Gastrocnemius medialis (tissue), 4 donors: ENCODE results near the gene PLPPR4. TPM values are rescaled to one million over a fixed set of nuclear protein-coding genes. Genes with fewer than 3 reads are reported as not detected.

Experiments
- ATAC-seq, 2 donors: fragments of 150-250 bp; one replicate each; pipeline ENCODE4 v1.9.1; 2016
- DNase-seq, 2 donors: peaks; one replicate each; pipeline ENCODE4 v3.0.0-alpha.2; 2019
- H3K27ac ChIP-seq, 4 donors: fragments of 200-600 bp; sonication (generic); 1 replicate in 1 of 4; 2 replicates in 3 of 4; pipeline ENCODE4 v1.5.1; 2016 to 2018; ENCODE audit warnings: mild to moderate bottlenecking in 2 of 4, moderate library complexity in 1 of 4
- H3K27me3 ChIP-seq, 3 donors: fragments of 200-600 bp; sonication (generic) in 2 of 3; 1 replicate in 1 of 3; 2 replicates in 2 of 3; pipeline versions ENCODE4 v1.5.1 to v1.6.0; 2016 to 2019; ENCODE audit warnings: mild to moderate bottlenecking in 1 of 3, moderate library complexity in 1 of 3
- H3K36me3 ChIP-seq, 2 donors: fragments of 200-600 bp; sonication (generic) in 1 of 2; one replicate each; pipeline ENCODE4 v1.5.1; 2017 to 2018
- H3K4me1 ChIP-seq, 2 donors: fragments of 200-600 bp; sonication (generic) in 1 of 2; one replicate each; pipeline ENCODE4 v1.5.1; 2016 to 2017; ENCODE audit warnings: mild to moderate bottlenecking in 2 of 2
- H3K4me3 ChIP-seq, 4 donors: fragments of 200-600 bp; sonication (generic) in 3 of 4; 1 replicate in 1 of 4; 2 replicates in 3 of 4; pipeline ENCODE4 v1.5.1; 2016 to 2019; ENCODE audit warnings: mild to moderate bottlenecking in 2 of 4
- H3K9me3 ChIP-seq, 3 donors: fragments of 200-600 bp; sonication (generic) in 2 of 3; 1 replicate in 1 of 3; 2 replicates in 2 of 3; pipeline ENCODE4 v1.5.1; 2016 to 2019
- POLR2A ChIP-seq, 2 donors: fragments of 450-650 bp; IDR thresholded peaks; one replicate each; pipeline ENCODE4 v1.6.1; 2017; ENCODE audit warnings: antibody characterized with exemption in 2 of 2, mild to moderate bottlenecking in 2 of 2, moderate library complexity in 2 of 2
- in situ Hi-C, 4 donors: fragments of 200-750 bp; cut with MboI; loops; one replicate each; pipeline versions ENCODE4 v1.15.0 to v1.8.0; 2017; ENCODE audit warnings: low sequenced_read_pairs in 4 of 4
- intact Hi-C: fragments of 100-400 bp; cut with DNase I; formaldehyde crosslinking; loops from one replicate; pipeline ENCODE4 v1.15.1; 2023; ENCODE audit warnings: low total_unique reads
- total RNA-seq, 4 donors: library from RNA; depleted of rRNA; stranded (reverse); fragments of >200 nt; gene quantifications; one replicate each; pipeline versions ENCODE4 v1.1.0 to v1.2.3, GENCODE V29; 2016
- TF ChIP-seq, protein P1 (sequence below), 5 experiments: fragments of 450-650 bp in 3 of 5; fragments of 200-600 bp in 2 of 5; sonication (generic) in 2 of 5; IDR thresholded peaks in 4 of 5; conservative IDR thresholded peaks in 1 of 5; 1 replicate in 4 of 5; 2 replicates in 1 of 5; pipeline ENCODE4 v1.5.1; 2016 to 2019; ENCODE audit warnings: antibody characterized with exemption in 5 of 5, mild to moderate bottlenecking in 3 of 5, moderate library complexity in 3 of 5

The PLPPR4 gene
- total RNA-seq, 4 donors from 2014 or later: 0.20 to 0.68 (median 0.27) TPM; not detected in 1

DNA sequence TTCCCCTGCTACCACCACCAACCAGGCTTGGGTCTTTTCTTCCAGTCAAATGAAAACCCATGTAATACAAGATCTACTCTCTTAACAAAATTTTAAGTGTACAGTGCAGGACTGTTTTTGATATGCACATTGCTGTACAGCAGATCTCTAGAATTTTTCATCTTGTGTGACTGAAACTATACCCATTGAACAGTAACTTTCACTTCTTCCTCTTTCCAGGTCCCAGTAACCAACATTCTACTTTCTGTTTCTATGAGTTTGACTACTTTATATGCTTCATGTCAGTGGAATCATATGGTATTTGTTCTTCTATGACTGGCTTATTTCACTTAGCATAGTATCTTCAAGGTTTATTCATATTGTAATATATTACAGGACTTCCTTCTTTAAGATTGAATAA, 45.3 kb upstream of the PLPPR4 start:
- no peaks in the 10 kb centered on the region for H3K36me3 ChIP-seq
- intact Hi-C loops: no loop called here
- no peaks in the 10 kb centered on the region for H3K27me3 ChIP-seq
- H3K4me3 ChIP-seq: no peak overlapping the region
- H3K9me3 ChIP-seq: no peaks in the 10 kb centered on the region
- ATAC-seq: no peak
- H3K27ac ChIP-seq: no peak overlapping the region
- TF ChIP-seq, protein P1, sequence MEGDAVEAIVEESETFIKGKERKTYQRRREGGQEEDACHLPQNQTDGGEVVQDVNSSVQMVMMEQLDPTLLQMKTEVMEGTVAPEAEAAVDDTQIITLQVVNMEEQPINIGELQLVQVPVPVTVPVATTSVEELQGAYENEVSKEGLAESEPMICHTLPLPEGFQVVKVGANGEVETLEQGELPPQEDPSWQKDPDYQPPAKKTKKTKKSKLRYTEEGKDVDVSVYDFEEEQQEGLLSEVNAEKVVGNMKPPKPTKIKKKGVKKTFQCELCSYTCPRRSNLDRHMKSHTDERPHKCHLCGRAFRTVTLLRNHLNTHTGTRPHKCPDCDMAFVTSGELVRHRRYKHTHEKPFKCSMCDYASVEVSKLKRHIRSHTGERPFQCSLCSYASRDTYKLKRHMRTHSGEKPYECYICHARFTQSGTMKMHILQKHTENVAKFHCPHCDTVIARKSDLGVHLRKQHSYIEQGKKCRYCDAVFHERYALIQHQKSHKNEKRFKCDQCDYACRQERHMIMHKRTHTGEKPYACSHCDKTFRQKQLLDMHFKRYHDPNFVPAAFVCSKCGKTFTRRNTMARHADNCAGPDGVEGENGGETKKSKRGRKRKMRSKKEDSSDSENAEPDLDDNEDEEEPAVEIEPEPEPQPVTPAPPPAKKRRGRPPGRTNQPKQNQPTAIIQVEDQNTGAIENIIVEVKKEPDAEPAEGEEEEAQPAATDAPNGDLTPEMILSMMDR (IDR thresholded peaks at IDR 0.05 in 4 of 5, conservative IDR thresholded peaks at IDR 0.05 in 1 of 5): no peak
- no peak for TF ChIP-seq POLR2A (IDR thresholded peaks at IDR 0.05)
- in situ Hi-C loops: no loop called here
- no peak for DNase-seq
- no peaks in the 10 kb centered on the region for H3K4me1 ChIP-seq

- in situ Hi-C loops (no loop called here), intact Hi-C loops (no loop called here)
- no peaks in the 10 kb centered on the region for H3K4me1 ChIP-seq
Measured at GRCh38 chr1:99227056-99227897, 37.0 kb upstream of the PLPPR4 start.

DNA sequence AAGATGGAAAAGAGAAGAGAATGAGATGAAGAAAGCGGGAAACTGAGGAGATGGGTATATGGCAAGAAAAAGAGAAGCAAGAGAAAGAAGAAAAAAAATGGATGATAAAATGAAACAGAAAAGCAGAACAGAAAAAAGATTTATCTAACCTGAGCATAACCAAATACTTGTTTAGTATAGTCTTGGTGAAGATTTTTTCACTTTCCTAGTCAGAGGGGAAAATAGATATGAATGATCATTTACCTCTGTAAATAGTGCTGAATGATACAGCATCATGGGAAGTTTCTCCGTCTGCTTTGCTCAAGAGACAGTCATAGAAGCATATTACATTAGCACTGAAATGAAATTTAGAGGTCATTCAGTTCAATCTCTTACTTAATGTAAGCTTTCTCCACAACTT, 36.1 kb upstream of the PLPPR4 start:
- Histone ChIP-seq H3K4me1 (no peaks in the 10 kb centered on the region), H3K4me3 (no peak overlapping the region), H3K36me3 (no peaks in the 10 kb centered on the region), H3K27ac (no peak overlapping the region), H3K9me3 (no peaks in the 10 kb centered on the region), H3K27me3 (no peaks in the 10 kb centered on the region)
- intact Hi-C loops: no loop called here
- TF ChIP-seq, protein P1 (IDR thresholded peaks at IDR 0.05 in 4 of 5, conservative IDR thresholded peaks at IDR 0.05 in 1 of 5): no peak
- TF ChIP-seq POLR2A (IDR thresholded peaks at IDR 0.05): no peak
- DNase-seq: no peak
- in situ Hi-C loops: no loop called here
- ATAC-seq: no peak

More at GRCh38 chr1:99227056-99227897, 37.0 kb upstream of the PLPPR4 start:
- Histone ChIP-seq H3K27me3 (no peaks in the 10 kb centered on the region), H3K9me3 (no peaks in the 10 kb centered on the region), H3K27ac (no peak overlapping the region), H3K36me3 (no peaks in the 10 kb centered on the region), H3K4me3 (no peak overlapping the region)
- TF ChIP-seq, protein P1 (IDR thresholded peaks at IDR 0.05 in 4 of 5, conservative IDR thresholded peaks at IDR 0.05 in 1 of 5): no peak
- TF ChIP-seq POLR2A (IDR thresholded peaks at IDR 0.05): no peak
- DNase-seq (no peak), ATAC-seq (no peak)

GRCh38 chr1:99229122-99229521, 35.2 kb upstream of the PLPPR4 start:
- no peaks in the 10 kb centered on the region for H3K4me1 ChIP-seq
- no peaks in the 10 kb centered on the region for H3K27me3 ChIP-seq
- H3K4me3 ChIP-seq: no peak overlapping the region
- DNase-seq (no peak), ATAC-seq (no peak)
- H3K36me3 ChIP-seq: no peaks in the 10 kb centered on the region
- in situ Hi-C loops (no loop called here), intact Hi-C loops (no loop called here)
- no peaks in the 10 kb centered on the region for H3K9me3 ChIP-seq
- no peak overlapping the region for H3K27ac ChIP-seq
- TF ChIP-seq, protein P1 (IDR thresholded peaks at IDR 0.05 in 4 of 5, conservative IDR thresholded peaks at IDR 0.05 in 1 of 5): no peak
- TF ChIP-seq POLR2A (IDR thresholded peaks at IDR 0.05): no peak
